ENCODE measurements around the gene TMED10. TPM values are rescaled to one million over a fixed set of nuclear protein-coding genes. Genes with fewer than 3 reads are reported as not detected.

TMED10 gene
- total RNA-seq, 2 donors from 2014 or later, result 150 to 243 TPM

DNA sequence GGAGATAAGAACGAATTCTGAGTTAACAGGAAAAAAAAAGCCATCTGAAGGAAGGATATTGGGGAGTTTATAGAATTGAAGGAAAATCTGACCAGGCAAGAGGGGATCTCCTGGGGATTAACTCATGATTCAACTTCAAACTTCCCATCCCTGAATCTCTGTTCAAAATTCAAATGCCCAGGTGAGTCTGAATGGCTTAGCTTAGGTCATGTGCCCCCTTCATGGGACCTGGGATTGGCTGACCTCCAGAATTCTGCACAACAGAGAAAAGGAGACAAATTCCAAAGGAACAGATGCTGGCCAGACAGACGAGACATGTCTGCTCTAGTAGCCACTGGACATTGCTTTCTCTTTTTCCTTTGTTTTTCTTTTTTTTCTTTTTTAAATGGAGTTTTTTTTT, 26.2 kb upstream of the TMED10 start:
- Histone ChIP-seq H3K36me3 (replicated peaks in 1 of 2; ENCODE audit: insufficient read depth in 1 of 2, low read depth in 2 of 2) (no peaks in the 10 kb centered on the region), H3K4me3 (no peak overlapping the region), H3K9me3 (no peaks in the 10 kb centered on the region), H3K27ac (no peak overlapping the region), H3K4me1 (peaks cover 44% of the 10 kb centered on the region), H3K27me3 (no peaks in the 10 kb centered on the region)
- 38 to 58% methylated on average over 2 of the region's 2 CpGs for WGBS, 2 donors
- no peak for TF ChIP-seq POLR2A (IDR thresholded peaks at IDR 0.05)
- TF ChIP-seq, protein P1, sequence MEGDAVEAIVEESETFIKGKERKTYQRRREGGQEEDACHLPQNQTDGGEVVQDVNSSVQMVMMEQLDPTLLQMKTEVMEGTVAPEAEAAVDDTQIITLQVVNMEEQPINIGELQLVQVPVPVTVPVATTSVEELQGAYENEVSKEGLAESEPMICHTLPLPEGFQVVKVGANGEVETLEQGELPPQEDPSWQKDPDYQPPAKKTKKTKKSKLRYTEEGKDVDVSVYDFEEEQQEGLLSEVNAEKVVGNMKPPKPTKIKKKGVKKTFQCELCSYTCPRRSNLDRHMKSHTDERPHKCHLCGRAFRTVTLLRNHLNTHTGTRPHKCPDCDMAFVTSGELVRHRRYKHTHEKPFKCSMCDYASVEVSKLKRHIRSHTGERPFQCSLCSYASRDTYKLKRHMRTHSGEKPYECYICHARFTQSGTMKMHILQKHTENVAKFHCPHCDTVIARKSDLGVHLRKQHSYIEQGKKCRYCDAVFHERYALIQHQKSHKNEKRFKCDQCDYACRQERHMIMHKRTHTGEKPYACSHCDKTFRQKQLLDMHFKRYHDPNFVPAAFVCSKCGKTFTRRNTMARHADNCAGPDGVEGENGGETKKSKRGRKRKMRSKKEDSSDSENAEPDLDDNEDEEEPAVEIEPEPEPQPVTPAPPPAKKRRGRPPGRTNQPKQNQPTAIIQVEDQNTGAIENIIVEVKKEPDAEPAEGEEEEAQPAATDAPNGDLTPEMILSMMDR (IDR thresholded peaks at IDR 0.05), result no peak
- no peak for ATAC-seq
- intact Hi-C loops (cut with DNase I), result no loop called here
- DNase-seq, result no peak

DNA sequence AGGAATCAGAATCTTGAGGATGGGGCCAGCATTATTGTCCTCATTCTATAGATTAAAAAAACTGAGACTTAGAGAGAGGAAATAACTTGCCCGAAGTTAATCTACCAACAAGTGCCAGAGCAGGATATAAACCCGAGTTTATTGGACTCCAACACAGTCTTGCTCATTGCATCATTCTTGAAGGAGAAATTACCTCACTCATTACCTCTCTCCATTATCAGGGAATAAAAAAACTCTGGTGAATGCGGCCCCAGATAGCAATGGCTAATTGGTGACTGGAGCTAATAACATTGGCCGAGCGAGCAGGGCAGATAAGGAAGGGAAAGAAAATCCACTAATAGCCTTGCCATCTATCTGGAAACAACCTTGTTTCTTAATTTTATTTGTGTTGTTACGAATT, 24.7 kb upstream of the TMED10 start:
- 23 to 28% methylated on average over 6 of the region's 6 CpGs for WGBS, 2 donors
- no peak for TF ChIP-seq POLR2A (IDR thresholded peaks at IDR 0.05)
- TF ChIP-seq, protein P1 (IDR thresholded peaks at IDR 0.05), result no peak
- peak overlapping the region; percentile 78 to 92 (median 88) for H3K27ac ChIP-seq

DNA sequence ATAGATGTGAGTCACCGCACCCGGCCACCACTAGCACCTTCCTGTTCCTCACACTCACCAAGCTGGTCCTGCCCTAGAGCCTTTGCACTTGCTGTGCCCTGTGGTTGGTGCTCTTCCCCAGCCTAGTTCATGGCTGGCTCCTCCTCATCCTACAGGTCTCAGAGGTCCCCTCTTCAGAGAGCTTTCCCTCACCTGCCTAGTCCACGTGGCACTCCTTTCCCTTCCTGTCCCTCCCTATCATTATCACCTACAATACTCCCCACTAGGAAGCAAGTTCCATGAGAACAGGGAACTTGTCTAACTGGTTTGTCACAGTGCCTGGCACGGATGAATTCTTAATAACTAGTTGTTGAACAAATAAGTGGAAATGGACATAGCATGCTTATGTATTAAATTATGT, 24.0 kb upstream of the TMED10 start:
- Histone ChIP-seq H3K27ac (peak overlapping the region; percentile 78 to 92 (median 88)), H3K36me3 (replicated peaks in 1 of 2; ENCODE audit: insufficient read depth in 1 of 2, low read depth in 2 of 2) (no peaks in the 10 kb centered on the region), H3K4me3 (no peak overlapping the region), H3K27me3 (no peaks in the 10 kb centered on the region), H3K4me1 (peaks cover 55% of the 10 kb centered on the region), H3K9me3 (no peaks in the 10 kb centered on the region)
- ATAC-seq (peak; percentile 86), DNase-seq (peak; percentile 80 to 91 (median 89))
- TF ChIP-seq, protein P1 (IDR thresholded peaks at IDR 0.05), result peak in 3 of 7 experiments; percentile 18 to 19 (median 19)
- TF ChIP-seq POLR2A (IDR thresholded peaks at IDR 0.05), result peak in 1 of 3 donors; percentile 39
- intact Hi-C loops (cut with DNase I), result no loop called here
- WGBS, 2 donors, result 9% methylated on average over 4 of the region's 4 CpGs

More for the DNA sequence above, 24.7 kb upstream of the TMED10 start:
- intact Hi-C loops (cut with DNase I), result no loop called here
- no peak overlapping the region for H3K4me3 ChIP-seq
- DNase-seq (peak in 2 of 4 donors; percentile 23 to 28), ATAC-seq (peak; percentile 43)
- H3K36me3 ChIP-seq (replicated peaks in 1 of 2; ENCODE audit: insufficient read depth in 1 of 2, low read depth in 2 of 2), result no peaks in the 10 kb centered on the region
- no peaks in the 10 kb centered on the region for H3K27me3 ChIP-seq
- peaks cover 53% of the 10 kb centered on the region for H3K4me1 ChIP-seq
- no peaks in the 10 kb centered on the region for H3K9me3 ChIP-seq

DNA sequence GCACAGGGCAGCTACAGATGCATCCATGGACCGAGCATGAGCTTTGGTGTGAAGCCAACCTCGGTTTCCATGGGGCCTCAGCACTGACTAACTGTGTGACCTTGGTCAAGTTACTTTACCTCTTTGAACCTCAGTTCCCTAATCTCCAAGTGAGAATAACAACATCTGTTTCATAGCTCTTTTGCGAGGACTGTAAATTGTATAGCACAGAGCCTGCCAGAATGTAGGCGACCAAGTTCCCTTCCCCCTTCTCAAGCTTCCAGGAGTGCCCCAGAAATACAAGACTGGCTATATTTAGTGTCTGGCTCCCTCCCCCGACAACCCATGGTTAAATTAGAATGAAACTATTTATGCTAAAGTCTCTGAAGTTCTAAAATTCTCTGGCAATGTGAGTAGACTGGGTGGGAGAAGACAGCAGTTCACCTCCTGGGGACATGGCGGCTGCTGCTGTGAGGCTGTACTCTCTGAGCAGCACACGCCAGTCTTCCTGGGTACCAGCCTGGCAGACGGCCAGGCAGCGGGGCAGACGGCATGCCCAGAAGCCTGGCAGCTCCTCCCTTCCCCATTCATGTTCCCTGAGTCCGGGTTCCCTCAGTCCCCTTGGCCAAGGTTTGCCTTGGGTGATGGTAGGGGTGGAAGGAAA, 22.0 kb upstream of the TMED10 start:
- Histone ChIP-seq H3K4me1 (peaks cover 55% of the 10 kb centered on the region), H3K36me3 (replicated peaks in 1 of 2; ENCODE audit: insufficient read depth in 1 of 2, low read depth in 2 of 2) (no peaks in the 10 kb centered on the region), H3K27me3 (no peaks in the 10 kb centered on the region), H3K27ac (peak overlapping the region; percentile 78 to 92 (median 88)), H3K4me3 (no peak overlapping the region), H3K9me3 (no peaks in the 10 kb centered on the region)
- intact Hi-C loops (cut with DNase I), result no loop called here
- ATAC-seq (peak; percentile 49), DNase-seq (peak; percentile 55 to 83 (median 74))
- peak in 1 of 3 donors; percentile 7 for TF ChIP-seq POLR2A (IDR thresholded peaks at IDR 0.05)
- TF ChIP-seq, protein P1 (IDR thresholded peaks at IDR 0.05), result no peak
- WGBS, 2 donors, result 7 to 15% methylated on average over 9 to 11 of the region's 11 CpGs

DNA sequence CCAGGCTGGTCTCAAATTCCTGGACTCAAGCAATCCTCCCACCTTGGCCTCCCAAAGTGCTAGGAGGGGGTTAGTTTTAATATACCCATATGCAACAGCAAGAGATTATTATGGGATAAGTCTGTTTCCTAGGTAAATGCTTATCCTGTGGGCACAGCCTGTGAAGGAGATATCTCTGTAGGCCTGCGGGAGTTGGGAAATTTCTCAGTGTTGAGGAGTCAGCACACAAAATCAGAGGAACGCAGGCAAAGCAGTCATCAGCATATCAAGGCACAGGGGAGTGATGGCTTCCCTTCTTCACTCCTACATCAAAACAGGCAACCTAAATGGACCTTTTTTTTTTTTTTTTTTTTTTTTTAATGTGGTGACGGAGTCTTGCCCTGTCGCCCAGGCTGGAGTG, 20.9 kb upstream of the TMED10 start:
- no peak for ATAC-seq
- Histone ChIP-seq H3K9me3 (no peaks in the 10 kb centered on the region), H3K36me3 (replicated peaks in 1 of 2; ENCODE audit: insufficient read depth in 1 of 2, low read depth in 2 of 2) (no peaks in the 10 kb centered on the region), H3K4me3 (no peak overlapping the region), H3K27ac (peak overlapping the region; percentile 72 to 92 (median 88)), H3K27me3 (no peaks in the 10 kb centered on the region), H3K4me1 (peaks cover 55% of the 10 kb centered on the region)
- TF ChIP-seq POLR2A (IDR thresholded peaks at IDR 0.05), result no peak
- peak in 2 of 4 donors; percentile 15 to 29 for DNase-seq
- intact Hi-C loops (cut with DNase I), result no loop called here
- WGBS, 2 donors, result 52 to 53% methylated on average over 4 of the region's 4 CpGs
